ENCODE data around the gene GRWD1.

GRWD1 gene

GRCh38 chr19:48424694-48425219 lies 21.0 kb upstream of the GRWD1 start:
- DNase-seq (ENCODE audit: low read depth in 2 of 2), result no peak

- no peak for DNase-seq (ENCODE audit: low read depth in 2 of 2)
Observed at GRCh38 chr19:48428670-48429069, 17.1 kb upstream of the GRWD1 start.

DNA sequence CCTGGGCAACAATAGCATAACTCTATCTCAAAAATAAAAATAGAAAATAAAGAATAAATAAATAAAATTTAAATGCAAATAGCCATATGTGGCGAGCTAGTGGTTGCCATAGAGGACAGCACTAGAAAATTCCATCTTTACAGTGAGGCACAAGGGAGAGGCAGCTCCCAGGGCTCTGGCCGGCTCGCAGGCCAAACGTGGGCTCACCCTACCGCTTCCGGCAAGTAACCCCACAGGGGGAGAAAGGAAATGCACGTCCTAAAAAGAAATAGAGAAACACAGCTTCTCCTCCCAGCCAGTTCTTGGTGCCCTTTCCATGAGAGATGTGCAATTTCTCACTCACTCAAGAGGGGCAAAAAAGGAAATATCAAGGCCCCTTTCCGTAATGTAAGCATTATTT lies 12.4 kb upstream of the GRWD1 start:
- DNase-seq (ENCODE audit: low read depth in 2 of 2), result no peak

DNA sequence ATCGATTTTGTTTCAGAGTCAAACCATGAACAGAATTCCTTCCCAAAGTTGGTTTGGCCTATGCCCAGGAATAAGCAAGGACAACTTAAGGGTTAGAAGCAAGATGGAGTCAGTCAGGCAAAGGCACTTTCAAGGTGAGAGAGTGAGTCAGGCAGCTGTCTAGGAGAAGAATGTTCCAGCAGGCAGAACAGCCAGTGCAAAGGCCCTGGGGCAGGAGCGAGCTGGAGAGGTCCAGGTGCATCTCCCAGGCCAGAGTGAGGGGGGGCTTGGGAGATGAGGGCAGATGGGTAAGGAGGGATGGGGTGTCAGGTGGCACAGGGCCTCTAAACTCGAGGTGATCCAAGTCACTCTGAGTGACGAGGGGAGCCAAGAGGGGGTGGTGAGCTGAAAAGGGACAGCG lies 9.2 kb upstream of the GRWD1 start:
- DNase-seq (ENCODE audit: low read depth in 2 of 2), result no peak

DNA sequence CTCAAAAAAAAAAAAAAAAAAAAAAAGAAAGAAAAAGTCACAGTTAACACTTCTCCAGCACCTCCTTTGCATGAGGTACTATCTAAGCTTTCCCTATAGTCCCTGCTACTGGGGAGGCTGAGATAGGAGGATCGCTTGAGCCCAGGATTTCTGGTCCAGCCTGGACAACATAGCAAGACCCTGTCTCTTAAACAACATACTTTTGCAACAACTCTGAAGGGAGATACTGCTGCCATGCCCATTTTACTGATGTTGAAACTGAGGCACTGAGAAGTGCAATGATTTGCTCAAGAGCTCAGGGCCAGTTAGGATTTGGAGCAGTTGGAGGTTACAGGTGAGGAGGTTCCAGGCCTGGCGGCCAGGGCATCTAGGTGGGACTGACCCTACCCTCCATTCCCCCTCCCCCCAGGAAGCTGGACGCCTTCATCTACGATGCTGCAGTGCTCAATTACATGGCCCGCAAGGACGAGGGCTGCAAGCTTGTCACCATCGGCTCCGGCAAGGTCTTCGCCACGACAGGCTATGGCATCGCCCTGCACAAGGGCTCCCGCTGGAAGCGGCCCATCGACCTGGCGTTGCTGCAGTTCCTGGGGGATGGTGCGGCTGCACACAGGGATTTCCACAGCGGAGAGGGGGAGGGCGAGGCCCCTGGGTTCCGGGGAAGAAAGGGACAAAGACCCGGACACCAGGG lies 4.3 kb upstream of the GRWD1 start:
- no peak for DNase-seq (ENCODE audit: low read depth in 2 of 2)

GRCh38 chr19:48442116-48443035 lies 3.4 kb upstream of the GRWD1 start:
- no peak for DNase-seq (ENCODE audit: low read depth in 2 of 2)

DNA sequence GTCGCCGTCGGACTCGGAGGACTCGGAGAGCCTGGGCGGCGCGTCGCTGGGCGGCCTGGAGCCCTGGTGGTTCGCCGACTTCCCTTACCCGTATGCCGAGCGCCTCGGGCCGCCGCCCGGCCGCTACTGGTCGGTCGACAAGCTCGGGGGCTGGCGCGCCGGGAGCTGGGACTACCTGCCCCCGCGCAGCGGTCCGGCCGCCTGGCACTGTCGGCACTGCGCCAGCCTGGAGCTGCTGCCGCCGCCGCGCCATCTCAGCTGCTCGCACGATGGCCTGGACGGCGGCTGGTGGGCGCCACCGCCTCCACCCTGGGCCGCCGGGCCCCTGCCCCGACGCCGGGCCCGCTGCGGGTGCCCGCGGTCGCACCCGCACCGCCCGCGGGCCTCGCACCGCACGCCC lies 2.5 kb upstream of the GRWD1 start:
- DNase-seq (ENCODE audit: low read depth in 2 of 2), result no peak

DNA sequence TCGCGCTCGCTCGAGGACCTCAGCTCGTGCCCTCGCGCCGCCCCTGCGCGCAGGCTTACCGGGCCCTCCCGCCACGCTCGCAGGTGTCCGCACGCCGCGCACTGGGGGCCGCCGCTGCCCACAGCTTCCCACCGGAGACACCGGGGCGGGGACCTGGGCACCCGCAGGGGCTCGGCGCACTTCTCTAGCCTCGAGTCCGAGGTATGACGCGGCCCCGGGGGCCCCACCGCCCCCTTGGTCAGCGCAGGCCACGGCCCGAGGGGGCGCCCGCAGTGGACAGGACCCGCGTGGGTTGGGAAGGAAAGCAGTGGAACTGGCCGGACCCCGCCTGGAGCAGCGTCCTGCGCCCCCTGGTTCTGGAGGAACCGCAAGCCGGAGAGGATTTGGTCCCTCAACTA lies 2.1 kb upstream of the GRWD1 start:
- no peak for DNase-seq (ENCODE audit: low read depth in 2 of 2)

DNA sequence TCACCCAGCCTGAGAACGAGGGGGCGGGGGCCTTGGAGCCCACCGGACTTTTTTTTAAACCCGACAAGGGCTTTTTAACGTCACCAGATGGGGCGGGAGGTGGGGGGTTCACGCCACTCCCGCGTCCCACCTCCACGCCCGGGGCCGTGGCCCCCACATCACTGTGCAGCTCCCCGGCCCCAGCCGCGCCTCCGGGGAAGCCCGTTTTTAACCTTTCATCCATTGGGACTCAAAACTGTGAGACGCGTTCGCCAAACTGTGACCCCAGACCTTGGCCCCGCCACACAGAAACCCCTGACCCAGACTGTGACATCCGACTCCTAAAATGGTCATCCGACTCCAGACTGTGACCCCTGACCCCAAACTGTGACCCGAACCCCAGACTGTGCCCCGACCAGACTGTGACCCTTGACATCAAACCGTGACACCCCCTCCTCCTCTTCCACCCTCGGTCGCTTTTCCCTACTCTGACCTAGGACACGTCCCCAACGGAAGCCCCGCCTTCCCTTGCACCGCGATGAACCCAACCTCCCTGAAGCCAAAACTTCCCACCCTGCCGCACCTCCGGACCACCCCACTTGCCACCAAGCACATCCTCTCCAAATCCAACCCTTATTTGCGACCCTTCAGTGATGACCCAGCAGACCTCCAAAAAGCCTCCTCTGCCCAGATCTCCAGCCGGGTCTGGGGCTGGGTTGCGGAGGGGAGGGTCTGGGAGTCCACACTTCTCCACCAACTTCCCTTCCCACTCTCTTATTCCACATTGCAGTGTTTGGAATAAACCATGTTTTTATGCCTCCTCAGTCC lies 1.5 kb upstream of the GRWD1 start:
- no peak for DNase-seq (ENCODE audit: low read depth in 2 of 2)

- DNase-seq (ENCODE audit: low read depth in 2 of 2), result no peak
Observed at GRCh38 chr19:48444936-48445200, 915 bp upstream of the GRWD1 start.

DNA sequence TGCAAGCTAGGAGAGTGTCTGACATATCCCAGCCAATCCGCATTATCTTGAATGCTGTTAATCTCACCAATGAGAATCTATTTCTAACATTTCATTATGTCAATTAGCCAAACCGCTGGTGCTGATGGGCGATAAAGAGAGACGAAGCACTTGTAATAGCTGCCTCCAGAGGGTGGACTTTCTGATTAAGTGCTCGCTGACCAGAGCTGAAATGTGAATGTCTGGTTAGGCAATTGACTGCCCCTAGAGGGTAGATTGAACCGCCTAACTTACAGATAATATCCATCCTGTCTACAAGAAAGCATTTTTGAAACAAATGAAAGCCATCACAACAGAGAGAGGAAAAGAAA lies 552 bp upstream of the GRWD1 start:
- DNase-seq (ENCODE audit: low read depth in 2 of 2), result no peak

- DNase-seq (ENCODE audit: low read depth in 2 of 2), result no peak
Observed at GRCh38 chr19:48446579-48446978, 796 bp downstream of the GRWD1 start.

DNA sequence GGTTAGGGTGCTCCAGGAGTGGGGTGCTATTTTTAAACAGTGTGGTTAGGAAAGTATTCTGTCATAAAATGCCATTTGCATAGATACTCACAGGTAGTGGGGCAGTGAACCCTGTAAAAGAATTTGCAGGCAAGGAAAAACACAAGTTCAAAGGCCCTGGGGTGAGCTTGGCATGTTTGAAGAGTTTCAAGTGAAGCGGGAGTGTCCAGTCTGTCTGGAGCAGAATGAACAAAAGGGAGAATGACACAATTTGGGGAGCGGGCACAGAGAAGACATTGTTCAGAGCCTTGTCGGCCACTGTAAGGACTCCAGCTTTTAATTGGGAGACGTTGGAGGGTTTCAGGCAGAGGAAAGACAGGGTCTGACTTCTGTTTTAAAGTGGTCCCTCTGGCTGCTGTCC lies 2.8 kb downstream of the GRWD1 start:
- DNase-seq (ENCODE audit: low read depth in 2 of 2), result no peak

DNA sequence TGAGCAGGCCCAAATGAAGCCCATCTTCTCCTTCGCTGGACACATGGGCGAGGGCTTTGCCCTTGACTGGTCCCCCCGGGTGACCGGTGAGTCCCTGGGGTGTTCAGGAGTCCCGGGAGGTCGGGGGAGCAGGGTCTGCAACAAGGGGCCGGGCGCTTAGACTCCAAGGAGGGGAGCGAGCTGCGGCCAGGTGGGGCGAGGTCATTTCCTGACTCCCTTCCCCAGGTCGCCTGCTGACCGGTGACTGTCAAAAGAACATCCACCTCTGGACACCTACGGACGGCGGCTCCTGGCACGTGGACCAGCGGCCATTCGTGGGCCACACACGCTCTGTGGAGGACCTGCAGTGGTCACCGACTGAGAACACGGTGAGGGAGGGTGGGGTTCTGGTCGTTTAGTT lies 4.7 kb downstream of the GRWD1 start:
- DNase-seq (ENCODE audit: low read depth in 2 of 2), result no peak

DNA sequence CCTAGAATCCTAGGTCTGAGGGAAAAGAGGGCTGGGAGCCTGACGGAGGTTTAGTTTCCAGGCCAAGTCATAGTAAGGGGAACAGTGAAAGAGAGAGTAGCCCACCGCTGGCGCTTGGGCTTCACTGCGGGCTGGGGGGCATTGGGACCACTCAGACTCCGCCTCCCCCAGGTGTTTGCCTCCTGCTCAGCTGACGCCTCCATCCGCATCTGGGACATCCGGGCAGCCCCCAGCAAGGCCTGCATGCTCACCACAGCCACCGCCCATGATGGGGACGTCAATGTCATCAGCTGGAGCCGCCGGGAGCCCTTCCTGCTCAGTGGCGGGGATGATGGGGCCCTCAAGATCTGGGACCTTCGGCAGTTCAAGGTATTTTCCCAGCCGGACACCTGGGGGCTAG lies 5.1 kb downstream of the GRWD1 start:
- no peak for DNase-seq (ENCODE audit: low read depth in 2 of 2)

DNA sequence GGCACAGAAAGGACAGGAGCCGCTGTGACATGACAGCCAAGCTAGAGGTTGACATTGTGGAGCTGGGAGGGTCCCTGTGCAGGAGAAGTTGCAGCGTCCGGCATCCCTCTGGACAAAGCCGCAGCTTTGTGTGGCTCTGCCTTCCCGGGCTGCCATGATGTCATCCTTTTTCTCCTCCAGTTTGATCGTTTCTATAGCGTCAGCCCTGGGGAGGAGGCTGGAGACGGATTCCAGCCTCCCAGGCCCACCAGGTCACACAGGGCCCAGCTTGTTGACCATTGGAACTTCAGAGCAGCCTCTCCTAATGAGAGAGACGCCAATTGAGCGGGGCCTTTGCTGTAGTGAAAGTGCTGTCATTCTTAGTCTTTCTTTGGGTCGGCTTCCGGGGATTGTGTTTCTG lies 5.8 kb downstream of the GRWD1 start:
- no peak for DNase-seq (ENCODE audit: low read depth in 2 of 2)

- no peak for DNase-seq (ENCODE audit: low read depth in 2 of 2)
Observed at GRCh38 chr19:48452289-48453190, 6.8 kb downstream of the GRWD1 start.

DNA sequence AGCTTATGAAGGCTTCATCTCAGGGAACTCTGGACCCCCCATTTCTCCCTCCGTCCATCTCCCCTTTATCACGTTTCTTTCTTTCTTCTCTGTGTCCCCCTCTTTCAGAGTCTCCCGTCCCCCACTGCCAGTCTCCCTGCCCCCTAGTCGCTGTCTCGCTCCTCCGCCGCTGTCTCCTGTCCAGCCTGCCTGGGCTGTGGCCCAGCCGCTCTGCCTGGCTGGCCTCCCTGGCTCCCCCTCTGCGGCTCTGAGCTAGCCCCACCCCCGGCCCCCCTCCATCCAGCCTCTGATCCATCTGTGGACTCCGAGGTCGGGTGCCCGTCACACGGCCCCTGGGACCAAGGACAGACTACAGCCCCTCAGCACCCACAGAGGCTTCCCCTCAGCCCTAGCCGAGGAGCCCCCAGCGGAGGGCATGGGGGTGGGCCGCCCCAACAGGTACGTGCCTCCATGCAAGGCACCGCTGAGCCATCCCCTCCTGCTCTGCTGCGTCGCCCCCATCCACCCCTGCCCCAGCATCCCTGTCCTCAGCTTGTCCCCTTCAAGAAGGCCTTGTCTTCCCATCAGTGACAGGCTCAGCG lies 8.5 kb downstream of the GRWD1 start:
- no peak for DNase-seq (ENCODE audit: low read depth in 2 of 2)

GRCh38 chr19:48455171-48455907 lies 9.6 kb downstream of the GRWD1 start, which contains the start of gene KCNJ14:
Gene KCNJ14 (plus strand): TSS chr19:48455574. CDS start chr19:48461725, 6,151 bp downstream.
- DNase-seq (ENCODE audit: low read depth in 2 of 2), result no peak

DNA sequence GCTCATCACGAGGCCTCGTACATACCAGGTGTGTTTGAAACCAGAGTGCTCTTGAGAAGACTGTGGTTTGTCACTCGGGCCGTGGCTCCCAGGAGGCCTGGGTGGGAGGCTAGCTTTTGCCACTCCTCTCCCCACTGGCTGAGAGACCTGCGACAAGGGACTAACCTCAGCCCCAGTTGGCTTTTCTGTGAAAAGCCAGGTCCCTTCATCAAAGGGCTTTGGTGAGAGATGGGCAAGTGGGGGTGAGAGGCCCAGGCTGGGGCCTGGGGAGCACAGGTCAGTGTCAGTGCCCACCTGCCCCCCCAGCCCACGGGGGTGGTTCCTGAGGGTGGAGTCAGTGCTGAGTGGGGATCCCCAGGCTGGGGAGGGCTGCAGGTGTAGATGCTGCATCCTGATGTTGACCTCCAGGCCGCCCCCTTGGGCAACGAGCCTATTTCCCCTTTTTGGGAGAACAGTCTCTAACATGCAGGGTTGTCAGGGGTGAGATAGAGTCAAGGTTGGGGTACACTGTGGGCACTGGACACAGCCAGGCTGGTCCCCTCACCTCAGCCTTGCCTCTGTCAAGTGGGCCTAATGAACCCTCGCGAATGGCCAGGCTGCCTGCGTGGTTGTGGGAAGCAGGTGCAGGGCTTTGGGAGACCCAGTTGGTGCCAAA lies 10.3 kb downstream of the GRWD1 start:
- DNase-seq (ENCODE audit: low read depth in 2 of 2), result no peak

Data from stimulated activated CD4-positive, alpha-beta T cell treated with anti-CD3 and anti-CD28 coated beads, Interleukin-1b, Interleukin-23, amount 100 ng/mL, for 4 hours (primary cell).